ENCODE measurements around the gene SLC38A8.

SLC38A8 gene

DNA sequence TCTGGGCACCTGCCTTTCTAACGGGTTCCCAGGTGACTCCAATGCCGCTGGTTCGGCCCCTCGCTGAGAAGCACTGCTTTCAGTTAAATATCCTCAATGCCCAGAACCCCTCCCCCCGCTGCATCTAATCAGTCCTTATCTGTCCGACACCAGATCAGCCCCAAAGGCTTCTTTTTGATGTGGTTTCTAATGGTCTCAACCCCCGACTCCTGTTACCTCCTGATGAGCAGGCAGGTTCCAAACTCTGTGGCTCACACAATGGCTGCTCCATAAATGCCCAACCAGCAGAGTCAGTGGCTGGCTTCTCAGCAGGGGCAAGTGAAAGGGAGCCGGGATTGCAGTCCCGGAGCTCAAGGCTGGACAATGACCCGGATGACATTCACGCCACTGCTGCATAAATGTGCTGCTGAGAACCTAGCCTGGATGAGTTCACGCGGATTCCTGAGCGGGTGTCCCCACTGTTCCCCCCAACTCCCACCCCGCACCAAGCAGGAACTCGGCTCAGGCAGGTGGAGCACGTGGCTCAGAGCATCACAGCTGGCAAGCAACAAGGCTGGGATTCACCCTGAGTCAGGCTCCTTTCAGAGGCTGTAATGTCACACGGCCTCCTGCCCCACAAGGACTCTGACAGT, 1.0 kb upstream of the SLC38A8 start:
- no peak overlapping the region for H2AFZ ChIP-seq (ENCODE audit: low read depth, low read length)
- H4K20me1 ChIP-seq (ENCODE audit: insufficient read depth, low read length), result no peaks in the 10 kb centered on the region
- no peaks in the 10 kb centered on the region for H3K36me3 ChIP-seq (replicated peaks; ENCODE audit: low read depth, low read length)
- no peaks in the 10 kb centered on the region for H3K9me3 ChIP-seq (ENCODE audit: insufficient read depth, low read length)
- no peak overlapping the region for H3K4me3 ChIP-seq (ENCODE audit: low read length)
- TF ChIP-seq, protein P1, sequence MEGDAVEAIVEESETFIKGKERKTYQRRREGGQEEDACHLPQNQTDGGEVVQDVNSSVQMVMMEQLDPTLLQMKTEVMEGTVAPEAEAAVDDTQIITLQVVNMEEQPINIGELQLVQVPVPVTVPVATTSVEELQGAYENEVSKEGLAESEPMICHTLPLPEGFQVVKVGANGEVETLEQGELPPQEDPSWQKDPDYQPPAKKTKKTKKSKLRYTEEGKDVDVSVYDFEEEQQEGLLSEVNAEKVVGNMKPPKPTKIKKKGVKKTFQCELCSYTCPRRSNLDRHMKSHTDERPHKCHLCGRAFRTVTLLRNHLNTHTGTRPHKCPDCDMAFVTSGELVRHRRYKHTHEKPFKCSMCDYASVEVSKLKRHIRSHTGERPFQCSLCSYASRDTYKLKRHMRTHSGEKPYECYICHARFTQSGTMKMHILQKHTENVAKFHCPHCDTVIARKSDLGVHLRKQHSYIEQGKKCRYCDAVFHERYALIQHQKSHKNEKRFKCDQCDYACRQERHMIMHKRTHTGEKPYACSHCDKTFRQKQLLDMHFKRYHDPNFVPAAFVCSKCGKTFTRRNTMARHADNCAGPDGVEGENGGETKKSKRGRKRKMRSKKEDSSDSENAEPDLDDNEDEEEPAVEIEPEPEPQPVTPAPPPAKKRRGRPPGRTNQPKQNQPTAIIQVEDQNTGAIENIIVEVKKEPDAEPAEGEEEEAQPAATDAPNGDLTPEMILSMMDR (IDR thresholded peaks at IDR 0.05; ENCODE audit: low read depth, low read length), result no peak
- no peak for TF ChIP-seq EZH2phosphoT487 (IDR thresholded peaks at IDR 0.05; ENCODE audit: low read depth)
- H3K79me2 ChIP-seq (ENCODE audit: low read length), result no peaks in the 10 kb centered on the region
- H3K9ac ChIP-seq (ENCODE audit: low read length), result no peak overlapping the region
- H3K27ac ChIP-seq (ENCODE audit: low read length), result no peak overlapping the region
- H3K4me2 ChIP-seq (ENCODE audit: low read length), result no peak overlapping the region
- H3K4me1 ChIP-seq (ENCODE audit: low read length), result no peaks in the 10 kb centered on the region
- no peaks in the 10 kb centered on the region; the same call in none of the 2 replicates for H3K27me3 ChIP-seq (ENCODE audit: low read depth, low read length)

DNA sequence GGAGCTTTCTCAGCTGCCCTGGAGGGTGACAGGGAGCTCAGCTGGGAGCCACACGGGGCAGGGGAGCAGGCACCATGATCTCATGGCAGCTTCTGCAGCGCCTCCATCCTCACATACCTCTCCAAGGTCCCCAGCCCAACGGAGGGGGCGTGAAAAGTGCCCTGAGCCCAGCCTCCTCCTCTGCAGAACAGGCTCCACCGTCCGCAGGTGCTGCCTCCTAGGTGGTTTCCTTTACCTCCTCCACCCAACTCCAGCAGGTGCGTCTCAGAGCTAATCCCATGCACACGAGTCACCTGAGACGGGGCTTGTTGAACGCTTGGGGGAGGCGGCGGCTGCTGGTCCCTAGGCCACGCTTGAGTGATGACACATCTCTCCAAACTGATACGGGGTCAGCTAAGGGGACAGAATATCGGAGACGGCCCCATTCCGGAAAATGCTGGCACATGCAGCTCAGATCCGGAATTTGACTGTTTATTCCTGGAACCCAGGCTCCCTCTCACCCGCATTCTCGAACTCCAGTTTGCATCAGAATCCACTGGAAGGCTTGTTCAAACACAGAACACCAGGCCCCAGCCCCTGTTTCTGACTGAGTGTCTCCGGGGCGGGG, 387 bp upstream of the SLC38A8 start:
- H3K27ac ChIP-seq (ENCODE audit: low read length), result no peak overlapping the region
- no peaks in the 10 kb centered on the region for H4K20me1 ChIP-seq (ENCODE audit: insufficient read depth, low read length)

DNA sequence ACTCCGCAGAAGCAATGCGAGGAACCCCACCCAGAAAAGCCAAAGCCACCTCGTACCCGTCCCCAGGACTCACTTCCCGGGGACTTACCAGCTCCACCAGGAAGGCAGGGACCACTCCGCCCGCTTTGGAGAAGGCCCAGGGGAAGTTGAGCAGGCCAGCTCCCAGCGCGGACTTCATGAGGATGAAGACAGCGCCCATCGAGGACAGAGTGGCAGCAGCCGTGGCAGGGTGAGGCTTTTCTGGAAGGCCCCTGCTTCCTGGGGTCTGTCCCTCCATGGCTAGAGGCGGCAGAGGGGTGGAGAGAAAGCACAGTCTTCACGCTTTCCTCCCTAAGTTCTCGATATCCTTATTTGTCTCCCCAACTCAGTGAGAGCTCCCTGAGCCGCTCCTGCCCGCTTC, 714 bp downstream of the SLC38A8 start:
- TF ChIP-seq EZH2phosphoT487 (IDR thresholded peaks at IDR 0.05; ENCODE audit: low read depth), result no peak
- TF ChIP-seq, protein P1 (IDR thresholded peaks at IDR 0.05; ENCODE audit: low read depth, low read length), result no peak
- Histone ChIP-seq H3K9ac (ENCODE audit: low read length) (no peak overlapping the region), H3K4me2 (ENCODE audit: low read length) (no peak overlapping the region), H3K4me3 (ENCODE audit: low read length) (no peak overlapping the region), H3K79me2 (ENCODE audit: low read length) (no peaks in the 10 kb centered on the region), H3K9me3 (ENCODE audit: insufficient read depth, low read length) (no peaks in the 10 kb centered on the region), H4K20me1 (ENCODE audit: insufficient read depth, low read length) (no peaks in the 10 kb centered on the region), H2AFZ (ENCODE audit: low read depth, low read length) (no peak overlapping the region), H3K36me3 (replicated peaks; ENCODE audit: low read depth, low read length) (no peaks in the 10 kb centered on the region), H3K4me1 (ENCODE audit: low read length) (no peaks in the 10 kb centered on the region), H3K27ac (ENCODE audit: low read length) (no peak overlapping the region), H3K27me3 (ENCODE audit: low read depth, low read length) (no peaks in the 10 kb centered on the region; the same call in none of the 2 replicates)

More for the DNA sequence above, 387 bp upstream of the SLC38A8 start:
- Histone ChIP-seq H3K4me3 (ENCODE audit: low read length) (no peak overlapping the region), H3K79me2 (ENCODE audit: low read length) (no peaks in the 10 kb centered on the region), H3K9ac (ENCODE audit: low read length) (no peak overlapping the region), H3K27me3 (ENCODE audit: low read depth, low read length) (no peaks in the 10 kb centered on the region; the same call in none of the 2 replicates), H3K9me3 (ENCODE audit: insufficient read depth, low read length) (no peaks in the 10 kb centered on the region), H2AFZ (ENCODE audit: low read depth, low read length) (no peak overlapping the region), H3K4me2 (ENCODE audit: low read length) (no peak overlapping the region), H3K36me3 (replicated peaks; ENCODE audit: low read depth, low read length) (no peaks in the 10 kb centered on the region), H3K4me1 (ENCODE audit: low read length) (no peaks in the 10 kb centered on the region)
- no peak for TF ChIP-seq EZH2phosphoT487 (IDR thresholded peaks at IDR 0.05; ENCODE audit: low read depth)
- TF ChIP-seq, protein P1 (IDR thresholded peaks at IDR 0.05; ENCODE audit: low read depth, low read length), result no peak

DNA sequence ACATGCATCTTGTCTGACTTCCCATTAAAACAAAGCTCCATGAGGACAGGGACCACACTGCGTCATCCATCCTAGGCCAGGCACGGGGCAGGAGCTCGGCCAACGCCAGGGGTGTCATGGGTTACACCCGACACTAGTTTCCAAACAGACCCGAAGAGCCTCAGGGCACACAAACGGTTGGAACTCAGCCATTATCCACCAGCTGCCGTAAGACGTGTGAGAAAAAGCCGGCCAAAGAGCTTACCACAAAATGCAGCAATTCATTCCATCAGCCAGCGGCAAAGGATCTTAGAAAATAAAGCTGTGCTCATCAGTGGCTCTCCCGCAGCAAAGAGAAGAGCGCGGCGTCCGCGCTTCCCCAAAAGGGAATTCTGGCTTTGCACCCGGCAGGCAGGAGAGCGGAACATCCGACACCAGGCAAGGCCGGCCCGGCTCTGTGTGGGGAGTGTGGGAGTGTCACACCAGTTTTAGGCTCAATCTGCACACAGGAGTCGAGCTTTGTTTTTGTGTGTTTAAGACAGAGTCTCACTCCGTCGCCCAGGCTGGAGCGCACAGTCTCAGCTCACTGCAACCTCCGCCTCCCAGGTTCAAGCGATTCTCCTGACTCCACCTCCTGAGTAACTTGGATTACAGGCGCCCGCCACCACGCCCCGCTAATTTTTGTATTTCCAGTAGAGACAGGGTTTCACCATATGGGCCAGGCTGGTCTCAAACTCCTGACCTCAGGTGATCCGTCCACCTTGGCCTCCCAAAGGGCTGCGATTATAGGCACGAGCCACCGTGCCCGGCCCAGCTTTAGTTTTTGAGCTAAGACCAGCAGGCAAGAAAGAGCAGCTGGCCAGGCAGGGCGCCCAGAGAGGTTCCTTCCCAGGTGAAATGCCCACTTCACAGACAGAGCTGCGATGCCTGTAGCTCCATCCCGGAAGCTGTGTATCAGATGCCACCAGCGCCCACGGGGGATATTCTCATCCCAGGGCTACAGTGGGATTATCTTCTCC, 1.5 kb downstream of the SLC38A8 start:
- Histone ChIP-seq H4K20me1 (ENCODE audit: insufficient read depth, low read length) (no peaks in the 10 kb centered on the region), H3K36me3 (replicated peaks; ENCODE audit: low read depth, low read length) (no peaks in the 10 kb centered on the region), H3K9me3 (ENCODE audit: insufficient read depth, low read length) (no peaks in the 10 kb centered on the region), H2AFZ (ENCODE audit: low read depth, low read length) (no peak overlapping the region), H3K79me2 (ENCODE audit: low read length) (no peaks in the 10 kb centered on the region), H3K27ac (ENCODE audit: low read length) (no peak overlapping the region), H3K4me2 (ENCODE audit: low read length) (no peak overlapping the region), H3K27me3 (ENCODE audit: low read depth, low read length) (peaks cover under 1% of the 10 kb centered on the region), H3K4me3 (ENCODE audit: low read length) (no peak overlapping the region), H3K9ac (ENCODE audit: low read length) (no peak overlapping the region), H3K4me1 (ENCODE audit: low read length) (no peaks in the 10 kb centered on the region)
- TF ChIP-seq, protein P1 (IDR thresholded peaks at IDR 0.05; ENCODE audit: low read depth, low read length), result no peak
- no peak for TF ChIP-seq EZH2phosphoT487 (IDR thresholded peaks at IDR 0.05; ENCODE audit: low read depth)
